Measurements from ENCODE around the gene SBNO1.
"Not testable (repeated sequence)": the region's sequence is repeated elsewhere in the genome, so short reads cannot be mapped to it uniquely, and the experiment has no call there.

SBNO1 gene

DNA sequence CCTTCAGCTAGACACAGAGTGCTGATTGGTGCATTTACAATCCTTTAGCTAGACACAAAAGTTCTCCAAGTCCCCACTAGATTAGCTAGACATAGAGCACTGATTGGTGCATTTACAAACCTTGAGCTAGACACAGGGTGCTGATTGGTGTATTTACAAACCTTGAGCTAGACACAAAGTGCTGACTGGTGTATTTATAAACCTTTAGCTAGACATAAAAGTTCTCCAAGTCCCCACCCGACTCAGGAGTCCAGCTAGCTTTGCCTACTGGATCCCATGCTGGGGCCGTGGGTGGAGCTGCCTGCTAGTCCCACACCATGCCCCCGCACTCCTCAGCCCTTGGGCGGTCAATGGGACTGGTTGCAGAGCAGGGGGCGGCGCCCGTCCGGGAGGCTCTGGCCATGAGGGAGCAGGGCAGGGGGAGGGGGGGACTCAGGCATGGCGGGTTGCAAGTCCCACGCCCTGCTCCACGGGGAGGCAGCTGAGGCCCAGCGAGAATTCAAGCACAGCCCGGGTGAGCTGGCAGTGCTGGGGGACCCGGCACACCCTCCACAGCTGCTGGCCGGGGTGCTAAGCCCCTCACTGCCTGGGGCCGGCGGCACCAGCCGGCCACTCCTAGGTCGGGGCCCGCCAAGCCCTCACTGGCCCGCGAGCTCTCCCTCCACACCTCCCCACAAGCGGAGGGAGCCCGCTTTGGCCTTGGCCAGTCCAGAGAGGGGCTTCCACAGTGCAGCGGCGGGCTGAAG, 115.5 kb downstream of the SBNO1 start:
- not testable (repeated sequence) for DNase-seq (ENCODE audit: low read depth)

DNA sequence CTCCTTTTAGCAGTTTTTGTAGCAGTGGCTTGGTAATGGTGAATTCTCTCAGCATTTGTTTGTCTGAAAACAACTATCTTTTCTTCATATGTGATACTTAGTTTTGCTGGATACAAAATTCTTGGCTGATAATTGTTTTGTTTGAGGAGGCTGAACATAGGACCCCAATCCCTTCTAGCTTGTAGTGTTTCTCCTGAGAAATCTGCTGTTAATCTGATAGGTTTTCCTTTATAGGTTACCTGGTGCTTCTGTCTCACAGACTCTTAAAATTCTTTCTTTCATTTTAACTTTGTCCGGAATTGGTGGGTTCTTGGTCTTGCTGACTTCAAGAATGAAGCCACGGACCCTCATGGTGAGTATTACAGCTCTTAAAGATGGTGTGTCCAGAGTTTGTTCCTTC, 116.5 kb downstream of the SBNO1 start:
- DNase-seq (ENCODE audit: low read depth), result not testable (repeated sequence)

DNA sequence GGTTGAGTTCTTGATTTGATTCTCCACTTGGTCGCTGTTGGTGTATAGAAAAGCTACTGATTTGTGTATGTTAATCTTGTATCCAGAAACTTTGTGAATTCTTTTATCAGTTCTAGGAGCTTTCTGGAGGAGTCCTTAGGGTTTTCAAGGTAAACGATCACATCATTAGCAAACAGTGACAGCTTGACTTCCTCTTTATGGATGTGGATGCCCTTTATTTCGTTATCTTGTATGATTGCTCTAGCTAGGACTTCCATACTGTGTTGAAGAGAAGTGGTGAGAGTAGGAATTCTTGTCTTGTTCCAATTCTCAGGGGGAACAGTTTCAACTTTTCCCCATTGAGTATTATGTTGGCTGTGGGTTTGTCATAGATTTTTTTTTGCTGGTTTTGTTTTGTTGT, 119.0 kb downstream of the SBNO1 start:
- DNase-seq (ENCODE audit: low read depth), result no peak

DNA sequence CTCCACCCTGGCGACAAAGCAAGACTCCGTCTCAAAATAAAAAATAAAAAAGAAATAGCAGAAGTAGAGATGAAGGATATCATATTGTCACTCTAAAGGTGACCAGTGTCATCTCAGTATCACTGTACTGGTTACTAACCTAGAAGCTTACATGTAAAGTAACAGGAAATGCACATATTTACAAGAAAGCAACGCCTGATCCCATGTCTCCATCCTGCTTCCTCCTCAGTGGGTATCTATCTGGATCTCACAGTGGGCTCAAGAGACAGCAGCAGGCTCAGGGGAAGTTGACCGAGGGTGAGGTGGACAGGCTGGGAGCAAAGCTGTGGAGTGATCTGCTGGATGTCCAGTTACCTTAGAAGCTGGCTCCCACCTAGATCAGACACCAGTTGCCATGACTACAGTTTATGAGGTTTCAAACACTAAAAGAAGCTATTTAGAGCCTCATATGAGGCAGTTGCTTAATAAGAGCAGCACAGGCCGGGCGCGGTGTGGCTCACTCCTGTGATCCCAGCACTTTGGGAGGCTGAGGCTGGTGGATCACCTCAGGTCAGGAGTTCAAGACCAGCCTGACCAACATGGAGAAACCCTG, 120.9 kb downstream of the SBNO1 start:
- no peak for DNase-seq (ENCODE audit: low read depth)

DNA sequence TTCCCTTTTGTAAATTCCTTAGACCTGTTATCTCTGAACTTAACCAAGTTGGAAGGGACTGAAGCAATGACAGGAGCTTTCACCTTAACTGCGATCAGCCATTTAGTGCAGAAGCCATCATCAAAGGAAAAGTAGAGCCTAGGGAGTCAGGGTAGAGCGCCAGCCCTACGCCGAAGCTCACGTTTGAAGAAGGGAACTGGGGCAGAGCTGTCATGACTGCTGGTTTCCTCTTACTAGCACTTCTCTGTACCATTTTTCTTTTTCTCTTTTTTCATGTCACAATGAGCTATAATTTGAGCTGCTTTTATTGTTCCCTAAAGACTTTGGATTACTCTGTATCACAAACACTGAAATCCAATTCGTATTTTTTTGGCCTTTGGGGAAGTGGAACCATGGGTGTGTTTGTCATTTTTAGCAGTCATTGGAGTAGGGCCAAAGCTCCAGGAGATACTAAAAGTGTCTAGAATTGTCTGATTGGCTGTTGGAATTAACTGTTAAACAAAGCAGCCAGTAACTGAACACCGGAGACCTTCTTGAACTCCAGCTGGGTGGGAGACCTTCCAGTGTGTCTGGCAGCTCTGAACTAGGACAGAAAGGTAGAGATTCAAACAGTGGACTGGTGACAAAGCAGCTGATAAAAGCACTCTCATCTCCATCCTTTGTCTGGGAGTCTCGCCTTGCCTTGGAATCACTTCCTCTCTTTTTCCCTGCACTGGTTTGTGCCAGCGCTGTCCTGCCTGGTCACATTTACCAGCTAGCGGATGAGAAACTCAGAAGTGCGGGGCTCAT, 122.3 kb downstream of the SBNO1 start:
- peak; percentile 18 for DNase-seq (ENCODE audit: low read depth)
